NCI-H1105 (cell line): ENCODE measurements around the gene ARGLU1.

ENCODE experiments used
- DNase-seq: peaks from one replicate; lab custom pipeline; 2025; lab: John Stamatoyannopoulos, UW

ARGLU1 gene

GRCh38 chr13:106499896-106500295, 68.0 kb downstream of the ARGLU1 start:
- DNase-seq: no peak

- no peak for DNase-seq
Measured at GRCh38 chr13:106499113-106499512, 68.8 kb downstream of the ARGLU1 start.

GRCh38 chr13:106498571-106498970, 69.4 kb downstream of the ARGLU1 start:
- no peak for DNase-seq

- DNase-seq: no peak
Measured at GRCh38 chr13:106498158-106498557, 69.8 kb downstream of the ARGLU1 start.

- DNase-seq: no peak
Measured at GRCh38 chr13:106497079-106497478, 70.9 kb downstream of the ARGLU1 start.

- peak; percentile 87 for DNase-seq
Measured at GRCh38 chr13:106496072-106496997, 71.6 kb downstream of the ARGLU1 start.

- DNase-seq: no peak
Measured at GRCh38 chr13:106494936-106495335, 73.0 kb downstream of the ARGLU1 start.

GRCh38 chr13:106494506-106494905, 73.4 kb downstream of the ARGLU1 start:
- DNase-seq: no peak

GRCh38 chr13:106493533-106494220, 74.3 kb downstream of the ARGLU1 start:
- DNase-seq: no peak

- no peak for DNase-seq
Measured at GRCh38 chr13:106492588-106493475, 75.1 kb downstream of the ARGLU1 start.

- DNase-seq: no peak
Measured at GRCh38 chr13:106491928-106492587, 75.9 kb downstream of the ARGLU1 start.
